NB4 (cell line): Measurements from ENCODE around the gene ZMIZ2.
"Not testable (repeated sequence)": the region's sequence is repeated elsewhere in the genome, so short reads cannot be mapped to it uniquely, and the experiment has no call there.

ENCODE experiments used
- DNase-seq: peaks from one replicate; pipeline ENCODE4 v3.0.0; 2010; ENCODE audit warnings: low read depth
- H3K4me3 ChIP-seq: one replicate; pipeline ENCODE4 v1.5.1; 2011; ENCODE audit warnings: mild to moderate bottlenecking, low read depth, low read length, moderate library complexity
- CTCF ChIP-seq: IDR thresholded peaks from one replicate; pipeline ENCODE4 v1.5.1; 2012; ENCODE audit warnings: low read depth, low read length
- MYC ChIP-seq: IDR thresholded peaks from 2 replicates; pipeline ENCODE4 v1.6.1; 2011; ENCODE audit warnings: low read depth, low read length
- POLR2A ChIP-seq: IDR thresholded peaks from 2 replicates; pipeline ENCODE4 v1.6.1; 2011; ENCODE audit warnings: mild to moderate bottlenecking; ENCODE audit not compliant: insufficient read length; ENCODE audit errors: extremely low read depth
- TF ChIP-seq, protein P1 (sequence below): IDR thresholded peaks from 2 replicates; pipeline ENCODE4 v1.6.1; 2011; ENCODE audit warnings: low read depth, low read length

Gene ZMIZ2

GRCh38 chr7:44768628-44769371 is 20.2 kb downstream of the ZMIZ2 start:
- no peak for TF ChIP-seq CTCF
- TF ChIP-seq, protein P1, sequence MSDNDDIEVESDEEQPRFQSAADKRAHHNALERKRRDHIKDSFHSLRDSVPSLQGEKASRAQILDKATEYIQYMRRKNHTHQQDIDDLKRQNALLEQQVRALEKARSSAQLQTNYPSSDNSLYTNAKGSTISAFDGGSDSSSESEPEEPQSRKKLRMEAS, result no peak
- no peak for TF ChIP-seq POLR2A
- TF ChIP-seq MYC, result no peak
- no peak overlapping the region for H3K4me3 ChIP-seq
- DNase-seq, result no peak

GRCh38 chr7:44769376-44769775 is 20.7 kb downstream of the ZMIZ2 start:
- DNase-seq, result no peak
- H3K4me3 ChIP-seq, result no peak overlapping the region
- TF ChIP-seq POLR2A, result no peak
- TF ChIP-seq, protein P1, result no peak
- no peak for TF ChIP-seq CTCF
- no peak for TF ChIP-seq MYC

DNA sequence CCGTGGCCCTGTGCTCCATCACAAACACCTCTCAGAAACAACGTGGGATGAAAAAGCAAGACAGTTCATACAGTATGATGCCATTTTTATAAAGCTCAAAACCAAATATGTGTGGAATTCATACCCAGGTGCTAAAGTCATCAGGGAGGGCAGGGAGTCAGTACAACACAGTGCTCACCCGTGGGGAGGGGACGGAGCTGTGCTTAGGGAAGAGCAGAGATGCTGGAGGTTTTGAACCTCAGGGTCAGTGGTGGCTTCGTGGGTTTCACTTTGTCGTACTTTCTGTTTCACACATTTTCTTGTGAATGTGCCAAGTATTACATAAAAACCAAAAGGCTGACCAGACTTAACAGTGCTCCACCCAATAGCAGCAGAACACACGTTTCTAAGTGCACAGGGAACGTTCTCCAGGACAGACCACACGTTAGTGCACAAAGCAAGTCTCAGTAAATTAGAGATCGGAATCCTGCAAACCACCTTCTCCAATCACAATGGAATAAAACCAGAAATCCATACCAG is 21.2 kb downstream of the ZMIZ2 start:
- TF ChIP-seq MYC, result no peak
- TF ChIP-seq CTCF, result no peak
- TF ChIP-seq, protein P1, result no peak
- no peak for TF ChIP-seq POLR2A
- DNase-seq, result peak; percentile 38
- no peak overlapping the region for H3K4me3 ChIP-seq

DNA sequence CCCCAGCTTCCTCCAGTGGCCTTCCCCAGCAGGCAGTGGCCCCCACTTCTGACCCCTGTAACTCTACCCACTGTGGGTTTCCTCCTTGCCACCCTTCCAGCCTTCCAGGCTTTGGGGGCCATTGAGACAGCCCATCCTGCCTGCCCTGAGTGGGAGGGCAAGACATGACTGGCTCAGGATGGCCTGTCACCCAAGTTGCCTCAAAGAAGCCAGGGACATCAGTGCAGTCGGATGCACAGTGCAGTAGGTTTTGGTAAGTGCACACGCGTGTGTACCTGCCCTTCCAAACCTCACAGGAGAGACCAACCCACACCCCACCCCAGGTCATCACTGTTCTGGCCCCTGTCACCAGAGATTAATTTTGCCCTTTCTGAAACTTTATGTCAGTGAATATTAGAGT is 22.7 kb downstream of the ZMIZ2 start:
- TF ChIP-seq MYC, result no peak
- TF ChIP-seq, protein P1, result no peak
- TF ChIP-seq POLR2A, result no peak
- TF ChIP-seq CTCF, result no peak
- no peak overlapping the region for H3K4me3 ChIP-seq
- DNase-seq, result no peak

- no peak overlapping the region for H3K4me3 ChIP-seq
- no peak for TF ChIP-seq MYC
- TF ChIP-seq CTCF, result no peak
- TF ChIP-seq POLR2A, result no peak
- TF ChIP-seq, protein P1, result no peak
- DNase-seq, result no peak
Measured at GRCh38 chr7:44772440-44772839, 23.8 kb downstream of the ZMIZ2 start.

- TF ChIP-seq MYC, result no peak
- DNase-seq, result no peak
- H3K4me3 ChIP-seq, result no peak overlapping the region
Measured at GRCh38 chr7:44772867-44773266, 24.2 kb downstream of the ZMIZ2 start.

DNA sequence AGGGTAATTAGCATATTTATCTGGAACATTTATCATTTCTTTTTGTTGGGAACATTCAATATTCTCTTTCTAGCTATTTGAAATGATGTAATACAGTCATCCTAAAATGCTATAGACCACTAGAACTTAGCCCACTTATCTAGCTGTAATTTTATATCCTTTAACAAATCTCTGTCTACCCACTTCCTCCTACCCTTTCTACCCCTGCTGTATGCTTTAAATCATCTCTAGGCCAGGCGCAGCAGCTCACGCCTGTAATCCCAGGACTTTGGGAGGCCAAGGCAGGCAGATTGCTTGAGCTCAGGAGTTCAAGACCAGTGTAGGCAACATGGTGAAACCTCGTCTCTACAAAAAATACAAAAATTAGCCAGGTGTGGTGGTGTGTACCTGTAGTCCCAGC is 25.8 kb downstream of the ZMIZ2 start:
- not testable (repeated sequence) for DNase-seq, H3K4me3 ChIP-seq
